ENCODE data around the gene TENT5C. TPM values are rescaled to one million over a fixed set of nuclear protein-coding genes. Genes with fewer than 3 reads are reported as not detected.
A peak's percentile ranks its signal among the peaks of the same experiment; 100 is the strongest.

TENT5C gene
- total and polyA plus RNA-seq, 2 of the 13 experiments (the other 11 are each of a cell fraction or from before 2014, with no cell fraction given) = 0.02 to 0.38 TPM

GRCh38 chr1:117638759-117639158 is 32.9 kb downstream of the TENT5C start:
- no peaks in the 10 kb centered on the region for H3K79me2 ChIP-seq (ENCODE audit: insufficient read depth, low read length)
- no peak overlapping the region for H3K9ac ChIP-seq (ENCODE audit: insufficient read depth, low read depth, low read length)
- H3K4me3 ChIP-seq (replicated peaks in 1 of 3; ENCODE audit: insufficient read depth in 1 of 3, low read depth in 2 of 3, low read length in 3 of 3) = no peak overlapping the region
- ChIA-PET POLR2A (no interaction called here), CTCF (ENCODE audit: low intra/inter-chr PET ratio, low total read pairs) (no interaction called here)
- H4K20me1 ChIP-seq (ENCODE audit: insufficient read depth, low read length) = no peaks in the 10 kb centered on the region
- FAIRE-seq (no peak), ATAC-seq (peak; percentile 51), DNase-seq (ENCODE audit: low spot score) (no peak)
- H3K27me3 ChIP-seq (ENCODE audit: control insufficient read depth in 1 of 2, insufficient read depth in 2 of 2, low read length in 2 of 2) = no peaks in the 10 kb centered on the region; a peak in 1 of 5 replicates
- H3K4me1 ChIP-seq (ENCODE audit: insufficient read depth, low read length) = no peaks in the 10 kb centered on the region
- in situ Hi-C loops (cut with HindIII; ENCODE audit: extremely low pct_ligation_motif_present, low pct_unique_long_range_greater_than_20kb) = no loop called here
- H3K9me3 ChIP-seq (ENCODE audit: low read length) = no peaks in the 10 kb centered on the region
- BruUV-seq (replicated peaks) = no TSS peak
- TF ChIP-seq ZBTB44 (CRISPR knock-in tag; IDR thresholded peaks at IDR 0.05) = no peak
- no peak for TF ChIP-seq ZNF256 (CRISPR knock-in tag; conservative IDR thresholded peaks at IDR 0.05)
- 17% methylated on average over 4 of the region's 4 CpGs for WGBS (ENCODE audit: low lambda C conversion rate)
- H2AFZ ChIP-seq (ENCODE audit: low read length) = no peak overlapping the region
- no peak overlapping the region for H3K27ac ChIP-seq (ENCODE audit: extremely low read length, insufficient read depth, low read length)
- no peaks in the 10 kb centered on the region for H3K36me3 ChIP-seq (replicated peaks in 1 of 2; ENCODE audit: control insufficient read depth in 1 of 2, insufficient read depth in 2 of 2, low read length in 2 of 2)
- no peak overlapping the region for H3K4me2 ChIP-seq (ENCODE audit: low read depth, low read length)
- intact Hi-C loops (cut with micrococcal nuclease; ENCODE audit: unreplicated experiment) = loop anchor here (10.0 kb wide), 1 partner anchor 56 kb away; no protein-coding TSS in a partner anchor

GRCh38 chr1:117639741-117640140 is 33.9 kb downstream of the TENT5C start:
- H3K9ac ChIP-seq (ENCODE audit: insufficient read depth, low read depth, low read length) = no peak overlapping the region
- no peaks in the 10 kb centered on the region for H3K27me3 ChIP-seq (ENCODE audit: control insufficient read depth in 1 of 2, insufficient read depth in 2 of 2, low read length in 2 of 2)
- no peaks in the 10 kb centered on the region for H4K20me1 ChIP-seq (ENCODE audit: insufficient read depth, low read length)
- no peak overlapping the region for H3K27ac ChIP-seq (ENCODE audit: extremely low read length, insufficient read depth, low read length)
- no peaks in the 10 kb centered on the region for H3K9me3 ChIP-seq (ENCODE audit: low read length)
- intact Hi-C loops (cut with micrococcal nuclease; ENCODE audit: unreplicated experiment) (loop anchor here (10.0 kb wide), 1 partner anchor 55 kb away; no protein-coding TSS in a partner anchor), in situ Hi-C loops (cut with HindIII; ENCODE audit: extremely low pct_ligation_motif_present, low pct_unique_long_range_greater_than_20kb) (no loop called here)
- TF ChIP-seq ATF1 (CRISPR knock-in tag; IDR thresholded peaks at IDR 0.05) (no peak), RFX5 (IDR thresholded peaks at IDR 0.05; ENCODE audit: low read depth, low read length) (no peak), CBX5 (CRISPR knock-in tag; IDR thresholded peaks at IDR 0.05; ENCODE audit: borderline replicate concordance) (no peak), THAP11 (CRISPR knock-in tag; IDR thresholded peaks at IDR 0.05) (no peak), MAFG (CRISPR knock-in tag; IDR thresholded peaks at IDR 0.05) (no peak), STAT5B (CRISPR knock-in tag; IDR thresholded peaks at IDR 0.05) (no peak), HNRNPLL (IDR thresholded peaks at IDR 0.05; ENCODE audit: low read depth, low read length, poor library complexity, severe bottlenecking) (no peak), SOX5 (CRISPR knock-in tag; IDR thresholded peaks at IDR 0.05; ENCODE audit: borderline replicate concordance) (no peak), SETDB1 (CRISPR knock-in tag; IDR thresholded peaks at IDR 0.05; ENCODE audit: borderline replicate concordance) (no peak), TBL1XR1 (IDR thresholded peaks at IDR 0.05; ENCODE audit: borderline replicate concordance, low read length, partially characterized antibody) (no peak), FUBP1 (CRISPR knock-in tag; IDR thresholded peaks at IDR 0.05; ENCODE audit: borderline replicate concordance) (no peak), NR2F2 (IDR thresholded peaks at IDR 0.05; ENCODE audit: borderline replicate concordance, low read depth) (no peak)
- DNase-seq (ENCODE audit: low spot score) (no peak), FAIRE-seq (no peak), ATAC-seq (no peak)
- H3K4me2 ChIP-seq (ENCODE audit: low read depth, low read length) = no peak overlapping the region
- POLR2A ChIA-PET = no interaction called here
- H3K36me3 ChIP-seq (replicated peaks in 1 of 2; ENCODE audit: control insufficient read depth in 1 of 2, insufficient read depth in 2 of 2, low read length in 2 of 2) = no peaks in the 10 kb centered on the region
- H3K79me2 ChIP-seq (ENCODE audit: insufficient read depth, low read length) = no peaks in the 10 kb centered on the region
- H2AFZ ChIP-seq (ENCODE audit: low read length) = no peak overlapping the region
- 53% methylated on average over 4 of the region's 4 CpGs for WGBS (ENCODE audit: low lambda C conversion rate)
- no TSS peak for BruUV-seq (replicated peaks)
- no peak overlapping the region for H3K4me3 ChIP-seq (replicated peaks in 1 of 3; ENCODE audit: insufficient read depth in 1 of 3, low read depth in 2 of 3, low read length in 3 of 3)
- H3K4me1 ChIP-seq (ENCODE audit: insufficient read depth, low read length) = no peaks in the 10 kb centered on the region
- CTCF ChIA-PET (ENCODE audit: low intra/inter-chr PET ratio, low total read pairs) = no interaction called here

Data from HepG2 (cell line).